ENCODE data around the gene ASIC4.

Gene ASIC4

DNA sequence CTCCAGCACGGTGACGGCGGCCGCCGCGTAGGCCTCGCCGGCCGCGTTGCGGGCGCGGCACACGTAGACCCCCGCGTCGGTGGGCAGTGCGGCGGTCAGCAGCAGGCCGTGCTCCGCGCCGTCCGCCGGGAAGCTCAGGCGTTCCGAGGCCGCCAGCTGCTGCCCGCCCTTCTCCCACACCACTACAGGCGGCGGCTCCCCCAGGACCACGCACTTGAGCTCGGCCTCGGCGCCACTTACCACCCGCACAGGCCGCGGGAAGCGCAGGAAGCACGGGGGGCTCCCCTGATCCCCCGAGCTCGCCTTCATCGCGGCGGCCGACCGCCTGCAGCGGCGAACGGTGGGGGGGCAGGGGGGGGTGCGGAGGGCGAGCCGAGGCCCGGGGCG lies 56.6 kb downstream of the ASIC4 start:
- DNase-seq = peak in 2 of 3 donors; percentile 17 to 30

- peak in 2 of 3 donors; percentile 34 to 48 for DNase-seq
These were observed 57.3 kb downstream of the ASIC4 start, which contains the start of gene OBSL1 for GRCh38 chr2:219571311-219572236. OBSL1 (minus strand) TSS chr2:219571539; CDS start chr2:219571232, 307 bp downstream.

GRCh38 chr2:219572237-219573001 lies 58.1 kb downstream of the ASIC4 start, which contains the start of gene INHA:
INHA (plus strand) TSS chr2:219572310; CDS start chr2:219572375, 65 bp downstream.
- DNase-seq = no peak

- DNase-seq = no peak
These were observed 58.9 kb downstream of the ASIC4 start for GRCh38 chr2:219573166-219573565.

GRCh38 chr2:219574484-219575311 lies 60.4 kb downstream of the ASIC4 start:
- DNase-seq = no peak

- no peak for DNase-seq
These were observed 61.6 kb downstream of the ASIC4 start for GRCh38 chr2:219575566-219576504.

DNA sequence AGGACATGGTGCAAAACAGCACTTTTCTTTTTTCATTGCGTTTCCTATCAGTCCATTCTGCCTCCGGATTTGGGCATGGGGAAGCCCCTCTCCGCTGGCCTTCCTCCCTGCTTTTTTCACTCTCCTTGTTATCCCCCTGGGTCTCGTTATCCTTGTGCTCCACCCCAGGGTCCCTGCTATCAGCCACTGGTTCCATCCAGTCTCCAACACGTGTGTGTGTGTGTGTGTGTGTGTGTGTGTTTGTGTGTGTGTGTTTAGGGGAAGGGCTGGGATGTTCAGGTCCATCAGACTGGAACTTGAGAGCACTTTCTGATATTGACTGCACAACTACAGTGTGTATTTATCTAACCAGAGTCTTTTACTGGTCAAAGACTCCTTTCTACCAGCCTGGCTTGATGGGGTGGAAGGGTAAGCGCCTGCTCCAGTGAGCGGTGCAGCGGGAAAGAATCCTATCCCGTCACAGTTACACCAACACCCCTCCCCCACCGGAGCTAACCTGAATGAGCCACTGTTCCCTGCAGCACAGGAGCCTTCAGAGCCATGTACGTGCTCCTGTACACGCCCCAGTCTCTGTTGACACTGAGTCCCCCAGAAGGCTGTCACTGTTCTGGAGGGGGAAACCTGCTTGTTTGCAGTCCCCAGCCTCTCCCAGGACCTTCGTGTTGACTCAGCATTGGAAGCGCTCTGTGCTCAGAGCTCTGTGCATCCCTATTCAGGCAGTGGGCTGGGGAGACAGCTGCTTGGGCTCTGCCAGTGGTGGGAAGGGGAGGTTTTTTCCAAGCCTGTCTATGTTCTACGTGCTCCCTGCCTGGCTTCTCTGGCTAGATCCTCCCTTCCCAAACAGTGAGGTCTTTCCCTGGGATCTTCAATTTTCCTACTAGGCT lies 62.5 kb downstream of the ASIC4 start:
- DNase-seq = no peak

DNA sequence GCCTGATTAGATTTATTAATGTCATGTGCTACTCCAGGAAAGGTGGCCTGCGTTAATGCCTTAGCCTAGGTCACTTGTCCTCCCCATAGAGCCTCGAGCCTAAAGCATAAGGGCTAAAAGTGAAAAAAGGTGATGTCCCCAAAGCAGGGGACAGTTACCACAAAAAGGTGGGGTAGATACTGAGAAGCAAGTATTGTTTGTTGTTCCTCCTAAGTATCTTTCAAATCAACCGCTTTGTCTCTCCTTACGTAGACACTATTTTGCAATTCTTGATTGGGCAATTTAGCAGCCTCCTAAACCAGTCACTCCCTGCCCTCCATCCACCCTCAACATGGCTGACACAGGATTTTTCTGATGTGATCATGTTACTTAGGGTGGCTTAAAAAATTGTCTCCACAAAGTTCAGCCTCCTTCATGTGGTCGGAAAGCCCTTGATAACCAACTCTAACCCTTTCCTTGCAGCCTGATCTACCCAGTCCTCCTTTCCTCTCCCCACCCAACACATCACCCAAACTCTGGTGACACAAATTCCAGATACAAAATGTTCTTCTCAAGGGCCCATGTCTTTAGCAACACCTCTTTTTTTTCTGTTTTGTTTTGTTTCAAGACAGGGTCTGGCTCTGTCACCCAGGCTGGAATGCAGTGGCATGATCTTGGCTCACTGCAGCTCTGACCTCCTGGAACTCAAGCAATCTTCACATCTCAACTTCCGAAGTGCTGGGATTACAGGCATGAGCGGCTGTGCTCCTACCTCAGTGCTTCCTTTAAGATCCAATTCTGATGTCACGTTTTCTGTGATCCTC lies 64.7 kb downstream of the ASIC4 start:
- DNase-seq = peak; percentile 41 to 74 (median 71)

GRCh38 chr2:219581346-219581745 lies 67.1 kb downstream of the ASIC4 start:
- DNase-seq = no peak
